ENCODE results near the gene FOXJ1. TPM values are rescaled to one million over a fixed set of nuclear protein-coding genes. Genes with fewer than 3 reads are reported as not detected.
"Not testable (repeated sequence)": the region's sequence is repeated elsewhere in the genome, so short reads cannot be mapped to it uniquely, and the experiment has no call there.

The FOXJ1 gene
- not detected for polyA plus RNA-seq (2012; ENCODE audit: missing spikeins)

GRCh38 chr17:76141212-76142038 is at the start of gene FOXJ1:
TSS of gene FOXJ1 (minus strand) at chr17:76141245. CDS start at chr17:76140395, 850 bp downstream.
- no peak for TF ChIP-seq POLR2AphosphoS5 (IDR thresholded peaks at IDR 0.05; ENCODE audit: low read depth, low read length)
- TF ChIP-seq TAF1 (IDR thresholded peaks at IDR 0.05; ENCODE audit: borderline replicate concordance, low read depth, low read length), result no peak
- TF ChIP-seq POLR2A (IDR thresholded peaks at IDR 0.05; ENCODE audit: low read depth, low read length), result no peak
- peak; percentile 97 for FAIRE-seq
- peak; percentile 98 for DNase-seq (ENCODE audit: insufficient read length)

- no peak for TF ChIP-seq POLR2A (IDR thresholded peaks at IDR 0.05; ENCODE audit: low read depth, low read length)
- no peak for TF ChIP-seq POLR2AphosphoS5 (IDR thresholded peaks at IDR 0.05; ENCODE audit: low read depth, low read length)
- no peak for TF ChIP-seq TAF1 (IDR thresholded peaks at IDR 0.05; ENCODE audit: borderline replicate concordance, low read depth, low read length)
- DNase-seq (ENCODE audit: insufficient read length), result no peak
- peak; percentile 74 for FAIRE-seq
Measured at GRCh38 chr17:76189741-76190140, 48.7 kb upstream of the FOXJ1 start.

GRCh38 chr17:76189247-76189646 is 48.2 kb upstream of the FOXJ1 start:
- no peak for FAIRE-seq
- no peak for TF ChIP-seq POLR2AphosphoS5 (IDR thresholded peaks at IDR 0.05; ENCODE audit: low read depth, low read length)
- no peak for TF ChIP-seq TAF1 (IDR thresholded peaks at IDR 0.05; ENCODE audit: borderline replicate concordance, low read depth, low read length)
- no peak for TF ChIP-seq POLR2A (IDR thresholded peaks at IDR 0.05; ENCODE audit: low read depth, low read length)
- no peak for DNase-seq (ENCODE audit: insufficient read length)

GRCh38 chr17:76188213-76189016 is 47.4 kb upstream of the FOXJ1 start:
- TF ChIP-seq POLR2AphosphoS5 (IDR thresholded peaks at IDR 0.05; ENCODE audit: low read depth, low read length) (no peak), TAF1 (IDR thresholded peaks at IDR 0.05; ENCODE audit: borderline replicate concordance, low read depth, low read length) (no peak), POLR2A (IDR thresholded peaks at IDR 0.05; ENCODE audit: low read depth, low read length) (no peak)
- DNase-seq (ENCODE audit: insufficient read length) (no peak), FAIRE-seq (peak; percentile 17)

GRCh38 chr17:76186774-76187173 is 45.7 kb upstream of the FOXJ1 start:
- DNase-seq (ENCODE audit: insufficient read length); FAIRE-seq: not testable (repeated sequence)

GRCh38 chr17:76184290-76184689 is 43.2 kb upstream of the FOXJ1 start:
- FAIRE-seq, result no peak
- no peak for DNase-seq (ENCODE audit: insufficient read length)
- TF ChIP-seq POLR2A (IDR thresholded peaks at IDR 0.05; ENCODE audit: low read depth, low read length) (no peak), POLR2AphosphoS5 (IDR thresholded peaks at IDR 0.05; ENCODE audit: low read depth, low read length) (no peak), TAF1 (IDR thresholded peaks at IDR 0.05; ENCODE audit: borderline replicate concordance, low read depth, low read length) (no peak)

- DNase-seq (ENCODE audit: insufficient read length) (peak; percentile 64), FAIRE-seq (peak; percentile 97)
- TF ChIP-seq POLR2AphosphoS5 (IDR thresholded peaks at IDR 0.05; ENCODE audit: low read depth, low read length) (no peak), TAF1 (IDR thresholded peaks at IDR 0.05; ENCODE audit: borderline replicate concordance, low read depth, low read length) (no peak)
Measured at GRCh38 chr17:76182016-76182764, 41.1 kb upstream of the FOXJ1 start.

- no peak for DNase-seq (ENCODE audit: insufficient read length)
- peak; percentile 14 for FAIRE-seq
Measured at GRCh38 chr17:76179496-76180467, 38.7 kb upstream of the FOXJ1 start.

GRCh38 chr17:76178124-76178523 is 37.1 kb upstream of the FOXJ1 start:
- DNase-seq (ENCODE audit: insufficient read length) (no peak), FAIRE-seq (no peak)
- TF ChIP-seq TAF1 (IDR thresholded peaks at IDR 0.05; ENCODE audit: borderline replicate concordance, low read depth, low read length), result no peak
- no peak for TF ChIP-seq POLR2AphosphoS5 (IDR thresholded peaks at IDR 0.05; ENCODE audit: low read depth, low read length)
- no peak for TF ChIP-seq POLR2A (IDR thresholded peaks at IDR 0.05; ENCODE audit: low read depth, low read length)

More at GRCh38 chr17:76179496-76180467, 38.7 kb upstream of the FOXJ1 start:
- TF ChIP-seq POLR2AphosphoS5 (IDR thresholded peaks at IDR 0.05; ENCODE audit: low read depth, low read length) (no peak), TAF1 (IDR thresholded peaks at IDR 0.05; ENCODE audit: borderline replicate concordance, low read depth, low read length) (no peak), POLR2A (IDR thresholded peaks at IDR 0.05; ENCODE audit: low read depth, low read length) (no peak)

All from GM12892 (cell line).